Measurements from ENCODE around the gene GNPAT.

GNPAT gene

GRCh38 chr1:231322880-231323530, 82.0 kb downstream of the GNPAT start:
- no peak for DNase-seq

- no peak for DNase-seq
Measured at GRCh38 chr1:231324660-231325059, 83.6 kb downstream of the GNPAT start.

- no peak for DNase-seq
Measured at GRCh38 chr1:231326248-231326647, 85.2 kb downstream of the GNPAT start.

Data from activated CD4-positive, alpha-beta T cell treated with anti-CD3 and anti-CD28 coated beads, Interleukin-2, Interleukin-6, amounts not matched to agents 100 ng/mL and 50 ng/mL, durations not matched to agents 16 hours and 8 hours (primary cell).